Measurements from ENCODE around the gene PTPN3. TPM values are rescaled to one million over a fixed set of nuclear protein-coding genes. Genes with fewer than 3 reads are reported as not detected.

Gene PTPN3
- total RNA-seq, 1 experiment from 2014 or later = 20.2 TPM

DNA sequence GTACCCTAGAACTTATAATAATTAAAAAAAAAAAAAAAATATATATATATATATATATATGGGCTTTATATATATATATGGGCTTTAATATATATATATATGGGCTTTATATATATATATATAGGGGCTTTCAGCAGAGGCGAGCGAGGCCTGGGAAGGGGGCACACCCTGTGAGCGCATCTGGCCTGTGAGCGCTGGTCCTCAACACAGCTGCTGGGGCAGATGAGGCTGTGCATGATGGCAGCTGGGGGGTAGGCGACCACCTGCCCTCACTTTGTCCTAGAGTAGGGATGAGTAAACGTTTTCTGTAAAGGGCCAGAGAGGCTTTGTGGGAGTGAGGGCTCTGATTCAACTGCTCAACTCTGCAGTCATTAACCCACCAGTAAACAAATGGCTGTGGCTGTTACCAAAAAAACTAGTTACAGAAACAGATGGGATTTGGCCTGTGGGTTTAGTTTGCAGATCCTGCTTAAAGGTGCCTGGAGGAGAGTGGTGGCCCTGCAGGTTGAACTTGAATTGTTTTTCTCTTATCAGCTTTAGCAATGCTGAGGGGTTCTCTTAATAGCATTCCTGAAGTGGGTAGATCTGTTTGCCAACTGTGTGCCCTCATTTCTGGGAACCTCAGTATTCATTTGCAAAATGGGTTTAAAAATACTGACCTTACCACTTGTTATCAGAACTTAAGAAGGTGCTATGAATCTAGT lies 89.2 kb downstream of the PTPN3 start:
- H4K20me1 ChIP-seq (ENCODE audit: insufficient read depth) = no peaks in the 10 kb centered on the region
- ChIA-PET CTCF (interaction anchor here (0.6 to 0.7 kb wide), 3 partner anchors 20 to 462 kb away, joined by 3 read pairs; no protein-coding TSS in a partner anchor), POLR2A (ENCODE audit: unreplicated experiment) (interaction anchor here (0.5 kb wide), 1 partner anchor 56 kb away, joined by 6 read pairs; no protein-coding TSS in a partner anchor)
- H3K4me3 ChIP-seq = no peak overlapping the region
- no peak overlapping the region for H2AFZ ChIP-seq
- H3K4me1 ChIP-seq (replicated peaks; ENCODE audit: insufficient read depth) = no peaks in the 10 kb centered on the region
- H3K4me2 ChIP-seq = no peak overlapping the region
- no TSS peak for BruUV-seq (replicated peaks)
- peaks cover 35% of the 10 kb centered on the region for H3K36me3 ChIP-seq (ENCODE audit: low read depth)
- intact Hi-C loops (cut with micrococcal nuclease; ENCODE audit: unreplicated experiment) = no loop called here
- DNase-seq = no peak
- TF ChIP-seq, protein P1, sequence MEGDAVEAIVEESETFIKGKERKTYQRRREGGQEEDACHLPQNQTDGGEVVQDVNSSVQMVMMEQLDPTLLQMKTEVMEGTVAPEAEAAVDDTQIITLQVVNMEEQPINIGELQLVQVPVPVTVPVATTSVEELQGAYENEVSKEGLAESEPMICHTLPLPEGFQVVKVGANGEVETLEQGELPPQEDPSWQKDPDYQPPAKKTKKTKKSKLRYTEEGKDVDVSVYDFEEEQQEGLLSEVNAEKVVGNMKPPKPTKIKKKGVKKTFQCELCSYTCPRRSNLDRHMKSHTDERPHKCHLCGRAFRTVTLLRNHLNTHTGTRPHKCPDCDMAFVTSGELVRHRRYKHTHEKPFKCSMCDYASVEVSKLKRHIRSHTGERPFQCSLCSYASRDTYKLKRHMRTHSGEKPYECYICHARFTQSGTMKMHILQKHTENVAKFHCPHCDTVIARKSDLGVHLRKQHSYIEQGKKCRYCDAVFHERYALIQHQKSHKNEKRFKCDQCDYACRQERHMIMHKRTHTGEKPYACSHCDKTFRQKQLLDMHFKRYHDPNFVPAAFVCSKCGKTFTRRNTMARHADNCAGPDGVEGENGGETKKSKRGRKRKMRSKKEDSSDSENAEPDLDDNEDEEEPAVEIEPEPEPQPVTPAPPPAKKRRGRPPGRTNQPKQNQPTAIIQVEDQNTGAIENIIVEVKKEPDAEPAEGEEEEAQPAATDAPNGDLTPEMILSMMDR (conservative IDR thresholded peaks at IDR 0.05) = no peak
- TF ChIP-seq EZH2 (IDR thresholded peaks at IDR 0.05; ENCODE audit: low read depth) = no peak
- H3K9me2 ChIP-seq (ENCODE audit: insufficient read depth) = no peaks in the 10 kb centered on the region
- H3K27ac ChIP-seq = no peak overlapping the region
- H3F3A ChIP-seq (ENCODE audit: insufficient read depth, low read depth) = 0 out of 2 replicates have a peak, but pooled peaks cover 4% of the 10 kb centered on the region
- H3K79me2 ChIP-seq (ENCODE audit: low read depth) = no peaks in the 10 kb centered on the region
- H3K9me3 ChIP-seq (ENCODE audit: insufficient read depth, low read depth) = no peaks in the 10 kb centered on the region
- no peaks in the 10 kb centered on the region for H3K27me3 ChIP-seq (ENCODE audit: insufficient read depth, low read depth)

DNA sequence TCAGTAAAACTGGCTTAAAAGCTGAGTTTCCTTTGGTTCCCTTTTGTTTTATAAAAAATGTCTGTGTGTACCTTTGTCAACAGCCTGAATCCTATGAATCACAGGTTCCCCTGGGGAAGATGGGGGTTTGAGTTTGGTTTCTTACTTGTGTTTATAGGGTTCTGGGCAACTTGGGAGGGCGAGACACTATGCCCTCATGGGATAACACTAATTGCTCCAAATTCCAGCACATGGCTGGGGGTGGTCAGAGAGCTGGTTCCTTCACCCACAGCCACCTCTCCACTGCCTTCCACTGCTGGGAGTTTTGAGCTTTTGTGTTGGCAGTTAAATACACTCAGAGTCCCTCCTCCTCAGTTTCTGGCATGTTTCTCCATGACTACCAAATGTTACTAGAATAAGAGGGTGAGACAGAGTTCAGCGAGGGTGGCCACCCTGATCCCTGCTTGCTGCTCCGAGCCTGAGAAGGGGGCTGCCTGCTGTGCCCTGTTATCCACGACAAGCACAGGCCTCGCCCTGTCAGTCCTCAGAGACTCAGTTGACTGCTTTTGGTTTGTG lies 94.3 kb downstream of the PTPN3 start:
- no peaks in the 10 kb centered on the region for H3K9me3 ChIP-seq (ENCODE audit: insufficient read depth, low read depth)
- no peaks in the 10 kb centered on the region for H4K20me1 ChIP-seq (ENCODE audit: insufficient read depth)
- H3K36me3 ChIP-seq (ENCODE audit: low read depth) = peaks cover 40% of the 10 kb centered on the region
- ChIA-PET POLR2A (ENCODE audit: unreplicated experiment) (no interaction called here), CTCF (no interaction called here)
- H2AFZ ChIP-seq = no peak overlapping the region
- H3K9me2 ChIP-seq (ENCODE audit: insufficient read depth) = no peaks in the 10 kb centered on the region
- H3K4me2 ChIP-seq = no peak overlapping the region
- no peak for DNase-seq
- peaks cover 10% of the 10 kb centered on the region; the same call in 1 of the 2 replicates for H3F3A ChIP-seq (ENCODE audit: insufficient read depth, low read depth)
- no peaks in the 10 kb centered on the region for H3K4me1 ChIP-seq (replicated peaks; ENCODE audit: insufficient read depth)
- BruUV-seq (replicated peaks) = no TSS peak
- no peak overlapping the region for H3K4me3 ChIP-seq
- TF ChIP-seq, protein P1 (conservative IDR thresholded peaks at IDR 0.05) = no peak
- no peak for TF ChIP-seq EZH2 (IDR thresholded peaks at IDR 0.05; ENCODE audit: low read depth)
- H3K27me3 ChIP-seq (ENCODE audit: insufficient read depth, low read depth) = no peaks in the 10 kb centered on the region
- intact Hi-C loops (cut with micrococcal nuclease; ENCODE audit: unreplicated experiment) = loop anchor here (2.0 to 5.0 kb wide), 2 partner anchors 65 to 222 kb away; no protein-coding TSS in a partner anchor
- H3K27ac ChIP-seq = no peak overlapping the region
- no peaks in the 10 kb centered on the region for H3K79me2 ChIP-seq (ENCODE audit: low read depth)

DNA sequence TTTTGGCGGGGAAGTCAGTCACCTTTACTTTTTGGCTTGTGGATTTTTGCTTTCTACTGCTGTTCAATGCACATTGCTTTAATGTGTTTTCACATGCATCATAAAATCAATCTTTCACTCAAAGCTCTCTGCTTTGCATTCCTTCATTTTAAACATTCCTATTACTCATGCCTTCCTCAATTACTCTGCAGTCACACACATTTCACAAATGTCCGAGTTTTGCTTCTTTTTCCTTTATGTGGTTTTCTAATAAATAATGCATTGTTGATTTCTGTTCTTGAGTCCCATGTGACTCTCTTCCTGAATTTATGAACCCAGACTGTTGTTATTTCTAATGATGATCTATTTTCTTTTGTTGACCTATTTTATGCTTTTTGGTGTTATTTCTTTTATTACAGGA lies 95.0 kb downstream of the PTPN3 start:
- Histone ChIP-seq H3K9me3 (ENCODE audit: insufficient read depth, low read depth) (no peaks in the 10 kb centered on the region), H3K4me1 (replicated peaks; ENCODE audit: insufficient read depth) (no peaks in the 10 kb centered on the region), H3K79me2 (ENCODE audit: low read depth) (no peaks in the 10 kb centered on the region), H3K4me2 (no peak overlapping the region), H3K27me3 (ENCODE audit: insufficient read depth, low read depth) (no peaks in the 10 kb centered on the region), H3K27ac (no peak overlapping the region), H3K36me3 (ENCODE audit: low read depth) (peaks cover 47% of the 10 kb centered on the region), H3F3A (ENCODE audit: insufficient read depth, low read depth) (peaks cover 12% of the 10 kb centered on the region; the same call in 1 of the 2 replicates), H2AFZ (no peak overlapping the region), H4K20me1 (ENCODE audit: insufficient read depth) (no peaks in the 10 kb centered on the region), H3K9me2 (ENCODE audit: insufficient read depth) (no peaks in the 10 kb centered on the region), H3K4me3 (no peak overlapping the region)
- BruUV-seq (replicated peaks) = no TSS peak
- peak in 1 of 2 experiments; percentile 38 for DNase-seq
- CTCF ChIA-PET = no interaction called here
- intact Hi-C loops (cut with micrococcal nuclease; ENCODE audit: unreplicated experiment) = loop anchor here (2.0 to 5.0 kb wide), 2 partner anchors 66 to 221 kb away; no protein-coding TSS in a partner anchor
- TF ChIP-seq EZH2 (IDR thresholded peaks at IDR 0.05; ENCODE audit: low read depth) = no peak
- TF ChIP-seq, protein P1 (conservative IDR thresholded peaks at IDR 0.05) = no peak
- POLR2A ChIA-PET (ENCODE audit: unreplicated experiment) = no interaction called here
